Measurements from ENCODE around the gene FNTB. TPM values are rescaled to one million over a fixed set of nuclear protein-coding genes. Genes with fewer than 3 reads are reported as not detected.
A peak's percentile ranks its signal among the peaks of the same experiment; 100 is the strongest.
"Not testable (repeated sequence)": the region's sequence is repeated elsewhere in the genome, so short reads cannot be mapped to it uniquely, and the experiment has no call there.

Gene FNTB
- total RNA-seq, 2 experiments from 2014 or later: 7.5 to 7.9 TPM

DNA sequence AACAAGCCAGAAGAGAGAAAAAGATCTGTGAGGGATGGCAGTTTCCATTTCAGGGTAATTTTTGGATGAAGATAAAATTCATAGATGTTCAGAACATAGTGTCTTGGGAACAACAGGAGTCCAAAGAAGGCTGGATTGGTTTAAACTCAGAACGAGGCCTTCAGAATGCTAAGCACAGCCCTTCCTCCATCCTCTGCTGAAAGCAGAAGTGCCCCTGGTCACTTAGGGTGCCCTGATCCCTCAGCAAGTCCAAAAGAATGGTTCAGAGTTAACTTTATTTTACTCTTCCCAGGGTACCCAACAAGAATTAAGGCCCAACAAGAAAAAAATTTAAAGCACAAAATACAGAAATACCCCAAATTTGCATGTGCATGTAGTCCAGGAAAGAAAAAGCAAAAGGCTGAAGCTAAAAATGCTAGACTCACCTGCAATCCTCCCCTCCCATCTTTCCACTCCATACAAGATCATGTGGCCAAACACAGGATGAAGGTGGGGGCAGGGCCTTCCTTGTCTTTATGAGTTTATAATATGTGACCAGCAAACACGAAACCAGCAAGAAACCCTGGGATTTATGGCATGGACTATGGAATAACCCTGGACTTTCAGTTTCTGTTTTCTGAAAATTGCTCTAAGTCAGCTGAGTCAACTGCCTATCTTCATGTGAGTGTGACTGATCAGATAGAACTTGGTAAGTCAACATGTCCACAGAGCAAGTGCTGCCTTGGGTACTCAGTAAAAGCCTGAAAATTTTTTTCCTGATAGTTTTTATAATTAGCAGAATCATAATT lies 94.5 kb downstream of the FNTB start:
- H3K4me1 Mint-ChIP-seq (ENCODE audit: low read depth): peaks cover 77% of the 10 kb centered on the region
- no peaks in the 10 kb centered on the region for H3K27me3 Mint-ChIP-seq
- H3K4me1 ChIP-seq (ENCODE audit: insufficient read depth, low read length): peaks cover 46% of the 10 kb centered on the region
- peaks cover 92% of the 10 kb centered on the region for H3K36me3 ChIP-seq (ENCODE audit: insufficient read depth, low read length)
- H3K4me3 ChIP-seq (ENCODE audit: low read length): no peak overlapping the region
- H3K27me3 ChIP-seq (ENCODE audit: control insufficient read depth in 1 of 2, insufficient read depth in 2 of 2, low read length in 2 of 2): no peaks in the 10 kb centered on the region
- no peak overlapping the region for H3K27ac ChIP-seq (ENCODE audit: low read depth in 1 of 2, low read length in 2 of 2)
- ChIA-PET CTCF (no interaction called here), POLR2A (interaction anchor here (1.0 kb wide), 1 partner anchor 18 kb away, joined by 3 read pairs; no protein-coding TSS in a partner anchor)
- intact Hi-C loops (cut with DNase I, micrococcal nuclease): no loop called here
- H3K9me3 ChIP-seq (ENCODE audit: control insufficient read depth in 1 of 2, insufficient read depth in 1 of 2, low read length in 2 of 2): no peaks in the 10 kb centered on the region
- ATAC-seq (ENCODE audit: poor library complexity): no peak
- TF ChIP-seq, protein P1, sequence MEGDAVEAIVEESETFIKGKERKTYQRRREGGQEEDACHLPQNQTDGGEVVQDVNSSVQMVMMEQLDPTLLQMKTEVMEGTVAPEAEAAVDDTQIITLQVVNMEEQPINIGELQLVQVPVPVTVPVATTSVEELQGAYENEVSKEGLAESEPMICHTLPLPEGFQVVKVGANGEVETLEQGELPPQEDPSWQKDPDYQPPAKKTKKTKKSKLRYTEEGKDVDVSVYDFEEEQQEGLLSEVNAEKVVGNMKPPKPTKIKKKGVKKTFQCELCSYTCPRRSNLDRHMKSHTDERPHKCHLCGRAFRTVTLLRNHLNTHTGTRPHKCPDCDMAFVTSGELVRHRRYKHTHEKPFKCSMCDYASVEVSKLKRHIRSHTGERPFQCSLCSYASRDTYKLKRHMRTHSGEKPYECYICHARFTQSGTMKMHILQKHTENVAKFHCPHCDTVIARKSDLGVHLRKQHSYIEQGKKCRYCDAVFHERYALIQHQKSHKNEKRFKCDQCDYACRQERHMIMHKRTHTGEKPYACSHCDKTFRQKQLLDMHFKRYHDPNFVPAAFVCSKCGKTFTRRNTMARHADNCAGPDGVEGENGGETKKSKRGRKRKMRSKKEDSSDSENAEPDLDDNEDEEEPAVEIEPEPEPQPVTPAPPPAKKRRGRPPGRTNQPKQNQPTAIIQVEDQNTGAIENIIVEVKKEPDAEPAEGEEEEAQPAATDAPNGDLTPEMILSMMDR (IDR thresholded peaks at IDR 0.05): no peak
- H3K27ac Mint-ChIP-seq: peak overlapping the region; percentile 50
- peaks cover 95% of the 10 kb centered on the region for H3K36me3 Mint-ChIP-seq (ENCODE audit: low read depth)
- no peak for DNase-seq
- no peak overlapping the region for H3K4me3 Mint-ChIP-seq
- H3K9me3 Mint-ChIP-seq: no peaks in the 10 kb centered on the region

DNA sequence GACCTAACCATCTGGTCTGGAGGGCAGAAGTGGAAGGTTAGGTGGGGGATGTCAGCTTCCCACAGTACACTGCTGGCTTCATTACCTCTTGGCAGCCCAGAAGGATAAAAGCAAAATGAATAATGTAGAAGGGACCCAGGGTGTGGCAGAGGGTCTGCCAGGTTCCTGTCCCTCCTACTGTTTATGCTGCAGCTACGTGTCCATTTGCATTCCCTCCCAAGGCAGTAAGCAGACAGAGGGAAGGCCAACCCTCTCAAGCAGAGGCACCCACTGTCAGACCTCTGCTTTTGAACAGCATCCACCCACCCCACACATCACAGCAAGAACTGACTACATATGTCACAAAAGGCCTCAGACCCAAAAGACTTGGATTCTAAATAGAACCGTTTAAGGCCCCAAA lies 96.2 kb downstream of the FNTB start:
- Histone ChIP-seq H3K36me3 (ENCODE audit: insufficient read depth, low read length) (peaks cover 91% of the 10 kb centered on the region), H3K27ac (ENCODE audit: low read depth in 1 of 2, low read length in 2 of 2) (no peak overlapping the region), H3K4me1 (ENCODE audit: insufficient read depth, low read length) (peaks cover 51% of the 10 kb centered on the region), H3K27me3 (ENCODE audit: control insufficient read depth in 1 of 2, insufficient read depth in 2 of 2, low read length in 2 of 2) (no peaks in the 10 kb centered on the region), H3K9me3 (ENCODE audit: control insufficient read depth in 1 of 2, insufficient read depth in 1 of 2, low read length in 2 of 2) (peaks cover 5 to 6% of the 10 kb centered on the region in 2 experiments), H3K4me3 (ENCODE audit: low read length) (no peak overlapping the region)
- Mint-ChIP-seq H3K9me3 (no peaks in the 10 kb centered on the region), H3K4me3 (no peak overlapping the region), H3K27ac (no peak overlapping the region), H3K4me1 (ENCODE audit: low read depth) (peaks cover 86% of the 10 kb centered on the region), H3K27me3 (no peaks in the 10 kb centered on the region), H3K36me3 (ENCODE audit: low read depth) (peaks cover 96% of the 10 kb centered on the region)
- POLR2A ChIA-PET: interaction anchor here (0.7 to 0.9 kb wide), 3 partner anchors 9 to 20 kb away, joined by 3 to 4 read pairs (median 3); partner anchors contain the start of gene MAX
- no peak for ATAC-seq (ENCODE audit: poor library complexity)
- intact Hi-C loops (cut with DNase I, micrococcal nuclease): no loop called here
- TF ChIP-seq, protein P1 (IDR thresholded peaks at IDR 0.05): no peak
- CTCF ChIA-PET: interaction anchor here (0.7 kb wide), 1 partner anchor 1013 kb away, joined by 3 read pairs; no protein-coding TSS in a partner anchor
- no peak for DNase-seq

- intact Hi-C loops (cut with DNase I, micrococcal nuclease): no loop called here
- DNase-seq (no peak), ATAC-seq (ENCODE audit: poor library complexity) (no peak)
- H3K36me3 ChIP-seq (ENCODE audit: insufficient read depth, low read length): peaks cover 94% of the 10 kb centered on the region
- ChIA-PET CTCF (no interaction called here), POLR2A (interaction anchor here (0.8 to 1.2 kb wide), 2 partner anchors 10 to 98 kb away, joined by 3 to 4 read pairs; partner anchors contain the start of gene FNTB)
- no peaks in the 10 kb centered on the region for H3K27me3 Mint-ChIP-seq
- H3K27me3 ChIP-seq (ENCODE audit: control insufficient read depth in 1 of 2, insufficient read depth in 2 of 2, low read length in 2 of 2): no peaks in the 10 kb centered on the region
- H3K4me3 ChIP-seq (ENCODE audit: low read length): no peak overlapping the region
- TF ChIP-seq, protein P1 (IDR thresholded peaks at IDR 0.05): no peak
- H3K27ac Mint-ChIP-seq: no peak overlapping the region
- peaks cover 5 to 6% of the 10 kb centered on the region in 2 experiments for H3K9me3 ChIP-seq (ENCODE audit: control insufficient read depth in 1 of 2, insufficient read depth in 1 of 2, low read length in 2 of 2)
- peaks cover 92% of the 10 kb centered on the region for H3K4me1 Mint-ChIP-seq (ENCODE audit: low read depth)
- no peaks in the 10 kb centered on the region for H3K9me3 Mint-ChIP-seq
- H3K27ac ChIP-seq (ENCODE audit: low read depth in 1 of 2, low read length in 2 of 2): no peak overlapping the region
- no peak overlapping the region for H3K4me3 Mint-ChIP-seq
- H3K4me1 ChIP-seq (ENCODE audit: insufficient read depth, low read length): peaks cover 42% of the 10 kb centered on the region
- peaks cover 98% of the 10 kb centered on the region for H3K36me3 Mint-ChIP-seq (ENCODE audit: low read depth)
Observed at GRCh38 chr14:65084554-65085505, 98.1 kb downstream of the FNTB start.

GRCh38 chr14:65086686-65087085 lies 100.0 kb downstream of the FNTB start:
- Mint-ChIP-seq H3K36me3 (ENCODE audit: low read depth) (peaks cover 98% of the 10 kb centered on the region), H3K4me1 (ENCODE audit: low read depth) (peaks cover 87% of the 10 kb centered on the region)
- H3K4me3 ChIP-seq (ENCODE audit: low read length); DNase-seq; H3K4me3 Mint-ChIP-seq; H3K27me3 Mint-ChIP-seq; intact Hi-C loops (cut with DNase I, micrococcal nuclease); CTCF ChIA-PET; ATAC-seq (ENCODE audit: poor library complexity); H3K27me3 ChIP-seq (ENCODE audit: control insufficient read depth in 1 of 2, insufficient read depth in 2 of 2, low read length in 2 of 2); H3K27ac Mint-ChIP-seq; H3K9me3 Mint-ChIP-seq; H3K9me3 ChIP-seq (ENCODE audit: control insufficient read depth in 1 of 2, insufficient read depth in 1 of 2, low read length in 2 of 2); H3K27ac ChIP-seq (ENCODE audit: low read depth in 1 of 2, low read length in 2 of 2): not testable (repeated sequence)
- POLR2A ChIA-PET: interaction anchor here (1.4 kb wide), 1 partner anchor 14 kb away, joined by 4 read pairs; no protein-coding TSS in a partner anchor
- Histone ChIP-seq H3K36me3 (ENCODE audit: insufficient read depth, low read length) (peaks cover 95% of the 10 kb centered on the region), H3K4me1 (ENCODE audit: insufficient read depth, low read length) (peaks cover 31% of the 10 kb centered on the region)
